ENCODE measurements around the gene CNKSR2.

The CNKSR2 gene

GRCh38 chrX:21666679-21667078, 292.5 kb downstream of the CNKSR2 start:
- FAIRE-seq, result no peak

GRCh38 chrX:21674430-21675186, 300.4 kb downstream of the CNKSR2 start:
- FAIRE-seq, result no peak

More at GRCh38 chrX:21666679-21667078, 292.5 kb downstream of the CNKSR2 start:
- no peak for DNase-seq (ENCODE audit: low spot score)

GRCh38 chrX:21675931-21676330, 301.7 kb downstream of the CNKSR2 start:
- FAIRE-seq, result no peak
- no peak for DNase-seq (ENCODE audit: low spot score)

More at GRCh38 chrX:21674430-21675186, 300.4 kb downstream of the CNKSR2 start:
- no peak for DNase-seq (ENCODE audit: low spot score)

GRCh38 chrX:21678048-21678612, 303.9 kb downstream of the CNKSR2 start:
- DNase-seq (ENCODE audit: low spot score), result no peak
- no peak for FAIRE-seq

- DNase-seq (ENCODE audit: low spot score) (no peak), FAIRE-seq (no peak)
These were observed 309.7 kb downstream of the CNKSR2 start for GRCh38 chrX:21683941-21684340.

- DNase-seq (ENCODE audit: low spot score), result no peak
- no peak for FAIRE-seq
These were observed 317.3 kb downstream of the CNKSR2 start for GRCh38 chrX:21691512-21692018.

GRCh38 chrX:21698272-21698671, 324.1 kb downstream of the CNKSR2 start:
- DNase-seq (ENCODE audit: low spot score), result no peak

GRCh38 chrX:21699136-21699535, 324.9 kb downstream of the CNKSR2 start:
- no peak for DNase-seq (ENCODE audit: low spot score)

More at GRCh38 chrX:21698272-21698671, 324.1 kb downstream of the CNKSR2 start:
- FAIRE-seq, result no peak

GRCh38 chrX:21700275-21700674, 326.1 kb downstream of the CNKSR2 start:
- DNase-seq (ENCODE audit: low spot score) (no peak), FAIRE-seq (no peak)

More at GRCh38 chrX:21699136-21699535, 324.9 kb downstream of the CNKSR2 start:
- no peak for FAIRE-seq

- FAIRE-seq, result no peak
- DNase-seq (ENCODE audit: low spot score), result no peak
These were observed 326.7 kb downstream of the CNKSR2 start for GRCh38 chrX:21700967-21701366.

- DNase-seq (ENCODE audit: low spot score) (no peak), FAIRE-seq (no peak)
These were observed 328.5 kb downstream of the CNKSR2 start for GRCh38 chrX:21702725-21703124.

Data from RCC 7860 (cell line).